H1 (cell line): ENCODE data around the gene FBXO5. TPM values are rescaled to one million over a fixed set of nuclear protein-coding genes. Genes with fewer than 3 reads are reported as not detected.

Experiments
- CTCF ChIA-PET: fragments of 300-600 bp; sonication (Branson Sonifier 250); formaldehyde crosslinking; loops from one replicate; lab custom pipeline; 2021; ENCODE audit not compliant: partially characterized antibody; lab: Charles Lee
- POLR2A ChIA-PET: fragments of 300-600 bp; sonication (Branson Sonifier 250); formaldehyde crosslinking; loops from one replicate; lab custom pipeline; 2021; ENCODE audit warnings: inconsistent platforms; ENCODE audit not compliant: partially characterized antibody; lab: Charles Lee
- DNase-seq, 2 experiments: peaks; one replicate each; pipeline versions ENCODE4 v3.0.0 to v3.0.0-alpha.2; 2010 to 2022; ENCODE audit warnings: low spot score in 2 of 2, low read depth in 1 of 2, mixed read lengths in 1 of 2
- FAIRE-seq: peaks from 2 replicates; lab custom pipeline; 2011; peaks lifted over from hg19 to GRCh38; lab: Jason Lieb, UNC
- H2AFZ ChIP-seq: 2 replicates; pipeline ENCODE4 v1.8.1; 2012; ENCODE audit warnings: low read length, inconsistent platforms
- H2AK5ac ChIP-seq: 2 replicates; pipeline ENCODE4 v1.6.1; 2013; ENCODE audit warnings: low read depth, low read length
- H2BK120ac ChIP-seq: replicated peaks from 2 replicates; pipeline ENCODE3; 2013; ENCODE audit warnings: low read depth, low read length, inconsistent platforms
- H2BK12ac ChIP-seq: 2 replicates; pipeline ENCODE4 v1.6.1; 2013; ENCODE audit warnings: low read depth, low read length
- H2BK15ac ChIP-seq: 2 replicates; pipeline ENCODE4 v1.6.1; 2013; ENCODE audit warnings: low read length
- H2BK20ac ChIP-seq: 2 replicates; pipeline ENCODE4 v1.6.1; 2013; ENCODE audit warnings: low read length
- H2BK5ac ChIP-seq: 2 replicates; pipeline ENCODE4 v1.6.1; 2013; ENCODE audit warnings: low read depth, low read length
- H3K14ac ChIP-seq: 2 replicates; pipeline ENCODE4 v1.6.1; 2013; ENCODE audit warnings: inconsistent platforms; ENCODE audit not compliant: insufficient read length
- H3K18ac ChIP-seq: 2 replicates; pipeline ENCODE4 v1.6.1; 2013; ENCODE audit warnings: low read length; ENCODE audit errors: extremely low read depth
- H3K23ac ChIP-seq: 2 replicates; pipeline ENCODE4 v1.6.1; 2013; ENCODE audit warnings: inconsistent platforms; ENCODE audit not compliant: insufficient read length
- H3K23me2 ChIP-seq: 2 replicates; pipeline ENCODE4 v1.6.1; 2013; ENCODE audit warnings: low read depth, low read length
- H3K27ac ChIP-seq: 2 replicates; pipeline ENCODE4 v1.6.1; 2011; ENCODE audit warnings: low read depth, low read length, inconsistent platforms
- H3K27me3 ChIP-seq, 4 experiments: replicated peaks in 1 of 4; 1 replicate in 1 of 4; 2 replicates in 3 of 4; pipeline versions ENCODE4 v1.6.1 to v1.8.1; 2011 to 2013; ENCODE audit warnings: low read length in 3 of 4, mild to moderate bottlenecking in 3 of 4, inconsistent platforms in 2 of 4, mixed read lengths in 2 of 4, moderate library complexity in 1 of 4; ENCODE audit not compliant: control insufficient read depth in 3 of 4, insufficient read depth in 3 of 4; ENCODE audit errors: extremely low read depth in 1 of 4
- H3K36me3 ChIP-seq, 4 experiments: 2 replicates each; pipeline versions ENCODE4 v1.6.1 to v1.8.1; 2011 to 2013; ENCODE audit warnings: mild to moderate bottlenecking in 4 of 4, low read length in 3 of 4, moderate library complexity in 2 of 4, control low read depth in 1 of 4, inconsistent platforms in 1 of 4; ENCODE audit not compliant: insufficient read depth in 4 of 4, control insufficient read depth in 2 of 4
- H3K4ac ChIP-seq: replicated peaks from 2 replicates; pipeline ENCODE3; 2013; ENCODE audit warnings: low read length, low read depth, mixed read lengths, inconsistent platforms; ENCODE audit not compliant: insufficient read length
- H3K4me1 ChIP-seq, 4 experiments: replicated peaks in 1 of 4; 1 replicate in 1 of 4; 2 replicates in 3 of 4; pipeline versions ENCODE4 v1.6.1 to v1.8.1; 2011 to 2013; ENCODE audit warnings: low read length in 3 of 4, inconsistent platforms in 2 of 4, mixed read lengths in 1 of 4; ENCODE audit not compliant: insufficient read depth in 4 of 4, control insufficient read depth in 3 of 4
- H3K4me2 ChIP-seq, 2 experiments: 2 replicates each; pipeline versions ENCODE4 v1.6.1 to v1.8.1; 2011 to 2013; ENCODE audit warnings: low read depth in 2 of 2, low read length in 2 of 2, control low read depth in 1 of 2, inconsistent platforms in 1 of 2, mild to moderate bottlenecking in 1 of 2; ENCODE audit not compliant: insufficient read depth in 1 of 2
- H3K4me3 ChIP-seq, 4 experiments: fragments of 200-600, 300-600 bp in 1 of 4; sonication (generic), shearing (Covaris generic), sonication (Bioruptor Twin) in 1 of 4; 2 replicates each; pipeline versions ENCODE4 v1.5.1 to v1.8.1; 2011 to 2016; ENCODE audit warnings: low read length in 4 of 4, low read depth in 3 of 4, control low read depth in 2 of 4, inconsistent platforms in 2 of 4, mild to moderate bottlenecking in 2 of 4, mixed read lengths in 1 of 4, moderate library complexity in 1 of 4; ENCODE audit not compliant: insufficient read depth in 2 of 4; ENCODE audit errors: extremely low read depth in 1 of 4
- H3K56ac ChIP-seq: replicated peaks from 2 replicates; pipeline ENCODE3; 2013; ENCODE audit warnings: low read depth, mild to moderate bottlenecking, mixed read lengths, low read length, inconsistent platforms; ENCODE audit not compliant: insufficient read length
- H3K79me1 ChIP-seq: 2 replicates; pipeline ENCODE4 v1.6.1; 2013; ENCODE audit warnings: low read depth, low read length, control low read depth
- H3K79me2 ChIP-seq, 2 experiments: 2 replicates each; pipeline versions ENCODE4 v1.6.1 to v1.8.1; 2012 to 2013; ENCODE audit warnings: low read length in 2 of 2, mild to moderate bottlenecking in 2 of 2, inconsistent platforms in 1 of 2; ENCODE audit not compliant: insufficient read depth in 2 of 2, control insufficient read depth in 1 of 2
- H3K9ac ChIP-seq, 4 experiments: replicated peaks in 1 of 4; 1 replicate in 1 of 4; 2 replicates in 3 of 4; pipeline versions ENCODE4 v1.6.1 to v1.8.1; 2011 to 2013; ENCODE audit warnings: low read depth in 3 of 4, low read length in 3 of 4, control low read depth in 2 of 4, mild to moderate bottlenecking in 2 of 4, moderate library complexity in 2 of 4, inconsistent platforms in 1 of 4; ENCODE audit errors: extremely low read depth in 1 of 4
- H3K9me3 ChIP-seq, 2 experiments: 2 replicates each; pipeline versions ENCODE4 v1.6.1 to v1.8.1; 2012 to 2013; ENCODE audit warnings: mild to moderate bottlenecking in 2 of 2, moderate library complexity in 2 of 2, control low read depth in 1 of 2, inconsistent platforms in 1 of 2, low read depth in 1 of 2, low read length in 1 of 2, mixed read lengths in 1 of 2; ENCODE audit not compliant: insufficient read depth in 2 of 2
- H4K20me1 ChIP-seq, 2 experiments: replicated peaks in 1 of 2; 2 replicates each; pipeline versions ENCODE3 to v1.8.1; 2011 to 2013; ENCODE audit warnings: inconsistent platforms in 2 of 2, low read length in 2 of 2, mild to moderate bottlenecking in 1 of 2; ENCODE audit not compliant: insufficient read depth in 2 of 2, control insufficient read depth in 1 of 2
- H4K5ac ChIP-seq: 2 replicates; pipeline ENCODE4 v1.6.1; 2013; ENCODE audit warnings: low read length, low read depth, mixed read lengths, inconsistent platforms; ENCODE audit not compliant: insufficient read length
- H4K8ac ChIP-seq: 2 replicates; pipeline ENCODE4 v1.8.0; 2013; ENCODE audit warnings: mild to moderate bottlenecking, moderate library complexity, low read length, inconsistent platforms; ENCODE audit not compliant: insufficient read depth; ENCODE audit errors: extremely low read depth
- H4K91ac ChIP-seq: replicated peaks from 2 replicates; pipeline ENCODE3; 2013; ENCODE audit warnings: low read length, mixed read lengths, inconsistent platforms; ENCODE audit not compliant: insufficient read length
- CEBPB ChIP-seq: IDR thresholded peaks from 2 replicates; pipeline ENCODE4 v1.6.1; 2012; ENCODE audit warnings: low read depth, low read length
- CTCF ChIP-seq, 3 experiments: IDR thresholded peaks; 1 replicate in 2 of 3; 2 replicates in 1 of 3; pipeline versions ENCODE4 v1.5.1 to v1.6.1; 2011; ENCODE audit warnings: low read length in 3 of 3, mild to moderate bottlenecking in 3 of 3, inconsistent platforms in 2 of 3, low read depth in 1 of 3, moderate library complexity in 1 of 3; ENCODE audit not compliant: insufficient read depth in 1 of 3; ENCODE audit errors: control extremely low read depth in 1 of 3
- EZH2 ChIP-seq: fragments of 200-600 bp; sonication (generic); IDR thresholded peaks from 2 replicates; pipeline ENCODE4 v1.7.1; 2012; ENCODE audit warnings: low read depth, mild to moderate bottlenecking, moderate library complexity, low read length, inconsistent platforms; ENCODE audit not compliant: severe bottlenecking
- HDAC2 ChIP-seq, 2 experiments: fragments of 300-600 bp in 1 of 2; sonication (generic) in 1 of 2; IDR thresholded peaks; 2 replicates each; pipeline ENCODE4 v1.6.1; 2011 to 2012; ENCODE audit warnings: low read depth in 2 of 2, low read length in 2 of 2, mild to moderate bottlenecking in 2 of 2, moderate library complexity in 2 of 2, borderline replicate concordance in 1 of 2, inconsistent platforms in 1 of 2
- SIX5 ChIP-seq: IDR thresholded peaks from 2 replicates; pipeline ENCODE4 v1.6.1; 2011; ENCODE audit warnings: mild to moderate bottlenecking, low read depth, low read length
- SP2 ChIP-seq: IDR thresholded peaks from 2 replicates; pipeline ENCODE4 v1.6.1; 2012; ENCODE audit warnings: mild to moderate bottlenecking, low read length, inconsistent platforms
- WGBS, 2 experiments: shearing (Covaris generic) in 1 of 2; methylation state at CpG; one replicate each; pipeline versions ENCODE4 v1.1.6 to v1.1.7; 2013 to 2015; ENCODE audit warnings: low lambda C conversion rate in 2 of 2, mixed read lengths in 2 of 2, inconsistent platforms in 1 of 2, low coverage in 1 of 2, missing lambda C conversion rate in 1 of 2; ENCODE audit not compliant: insufficient replicate concordance in 2 of 2, insufficient coverage in 1 of 2, insufficient read length in 1 of 2; ENCODE audit errors: extremely low coverage in 1 of 2, missing lambda C conversion rate in 1 of 2; 5-methylcytosine and 5-hydroxymethylcytosine counted together
- polyA plus RNA-seq, 7 experiments: library from polyadenylated mRNA; depleted of rRNA in 3 of 7; stranded (reverse) in 5 of 7; unstranded in 2 of 7; fragments of >200 nt in 5 of 7; fragments of 200-250 nt in 2 of 7; gene quantifications; 1 replicate in 5 of 7; 2 replicates in 1 of 7; 4 replicates in 1 of 7; pipeline versions ENCODE4 v1.2.1 to v1.2.3, GENCODE V29; 2011 to 2013; ENCODE audit warnings: missing spikeins in 2 of 7, mixed read lengths in 2 of 7
- total RNA-seq: library from RNA; stranded (reverse); fragmentation: NEBNext Ultra II Directional; extraction: Animal tissue kit (Norgen Biotek cat#: 25700); gene quantifications from 2 replicates; pipeline ENCODE4 v1.2.1, GENCODE V29; 2021
- TF ChIP-seq, protein P1 (sequence below): IDR thresholded peaks from 2 replicates; pipeline ENCODE4 v1.6.1; 2011; ENCODE audit warnings: low read length, improper control_type of control experiment

FBXO5 gene
- total and polyA plus RNA-seq, 2 of the 8 experiments (the other 6 are each of a cell fraction or from before 2014, with no cell fraction given): 13.7 to 55.1 TPM

GRCh38 chr6:152979116-152979515 lies 3.7 kb downstream of the FBXO5 start:
- Histone ChIP-seq H3K23ac (no peak overlapping the region), H3K79me1 (no peaks in the 10 kb centered on the region), H2BK5ac (no peak overlapping the region), H3K4me2 (peak overlapping the region in 1 of 2 experiments; percentile 43; a peak in 3 of 4 replicates), H4K91ac (no peak overlapping the region), H3K56ac (no peak overlapping the region), H2BK15ac (no peak overlapping the region), H4K8ac (no peak overlapping the region), H3K79me2 (peaks cover 55 to 91% of the 10 kb centered on the region in 2 experiments), H3K14ac (no peak overlapping the region), H3K27ac (no peak overlapping the region), H4K20me1 (peaks cover 11 to 30% of the 10 kb centered on the region in 2 experiments), H3K23me2 (no peaks in the 10 kb centered on the region), H2BK12ac (no peak overlapping the region), H2AK5ac (no peak overlapping the region), H3K4me3 (peak overlapping the region in 1 of 4 experiments; percentile 82; a peak in 4 of 8 replicates), H3K27me3 (no peaks in the 10 kb centered on the region), H3K4me1 (peaks cover 0 to 8% (median 3%) of the 10 kb centered on the region in 4 experiments; a peak in 4 of 7 replicates), H3K36me3 (peaks cover 0 to 53% (median 18%) of the 10 kb centered on the region in 4 experiments; a peak in 6 of 8 replicates), H3K18ac (no peak overlapping the region), H3K4ac (no peak overlapping the region), H3K9me3 (no peaks in the 10 kb centered on the region), H2BK120ac (no peak overlapping the region), H3K9ac (no peak overlapping the region; a peak in 1 of 7 replicates), H2AFZ (no peak overlapping the region), H2BK20ac (no peak overlapping the region), H4K5ac (no peak overlapping the region)
- DNase-seq: no peak
- POLR2A ChIA-PET: interaction anchor here (1.3 to 1.4 kb wide), 2 partner anchors 9 to 11 kb away, joined by 4 to 5 read pairs; no protein-coding TSS in a partner anchor
- 89% methylated on average over 1 of the region's 1 CpG; no CpG with 5 or more reads in 1 of the 2 experiments for WGBS, 2 experiments
- CTCF ChIA-PET: interaction anchor here (0.6 to 1.5 kb wide), 2 partner anchors 226 to 234 kb away, joined by 3 read pairs; no protein-coding TSS in a partner anchor
- no peak for FAIRE-seq
- TF ChIP-seq CTCF (IDR thresholded peaks at IDR 0.05; ENCODE audit: control extremely low read depth in 1 of 3, insufficient read depth in 1 of 3, low read depth in 1 of 3, low read length in 3 of 3) (no peak), HDAC2 (IDR thresholded peaks at IDR 0.05; ENCODE audit: borderline replicate concordance in 1 of 2, low read depth in 2 of 2, low read length in 2 of 2) (no peak), SIX5 (no peak), CEBPB (no peak), SP2 (no peak), EZH2 (no peak)
- TF ChIP-seq, protein P1, sequence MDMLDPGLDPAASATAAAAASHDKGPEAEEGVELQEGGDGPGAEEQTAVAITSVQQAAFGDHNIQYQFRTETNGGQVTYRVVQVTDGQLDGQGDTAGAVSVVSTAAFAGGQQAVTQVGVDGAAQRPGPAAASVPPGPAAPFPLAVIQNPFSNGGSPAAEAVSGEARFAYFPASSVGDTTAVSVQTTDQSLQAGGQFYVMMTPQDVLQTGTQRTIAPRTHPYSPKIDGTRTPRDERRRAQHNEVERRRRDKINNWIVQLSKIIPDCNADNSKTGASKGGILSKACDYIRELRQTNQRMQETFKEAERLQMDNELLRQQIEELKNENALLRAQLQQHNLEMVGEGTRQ: no peak
